Limb (tissue), 2 donors: Measurements from ENCODE around the gene HSPA4.

Experiments
- DNase-seq, 2 donors: peaks; one replicate each; pipeline ENCODE4 v3.0.0-alpha.2; 2016; ENCODE audit errors: extremely low spot score in 2 of 2

Gene HSPA4

GRCh38 chr5:133091034-133091433 is 39.2 kb downstream of the HSPA4 start:
- DNase-seq, result no peak

GRCh38 chr5:133106343-133106742 is 54.5 kb downstream of the HSPA4 start:
- DNase-seq, result no peak

- no peak for DNase-seq
These were observed 55.2 kb downstream of the HSPA4 start for GRCh38 chr5:133106761-133107572.

GRCh38 chr5:133108481-133108921 is 56.7 kb downstream of the HSPA4 start:
- no peak for DNase-seq

GRCh38 chr5:133109655-133110483 is 58.1 kb downstream of the HSPA4 start:
- no peak for DNase-seq

GRCh38 chr5:133110709-133111108 is 58.9 kb downstream of the HSPA4 start:
- no peak for DNase-seq

GRCh38 chr5:133111299-133111698 is 59.5 kb downstream of the HSPA4 start:
- DNase-seq, result peak; percentile 89 to 92

GRCh38 chr5:133112026-133112660 is 60.3 kb downstream of the HSPA4 start:
- DNase-seq, result no peak

- DNase-seq, result no peak
These were observed 61.7 kb downstream of the HSPA4 start for GRCh38 chr5:133113331-133114061.

- no peak for DNase-seq
These were observed 62.5 kb downstream of the HSPA4 start for GRCh38 chr5:133114166-133114932.

GRCh38 chr5:133114933-133115310 is 63.1 kb downstream of the HSPA4 start:
- DNase-seq, result no peak

- DNase-seq, result no peak
These were observed 64.8 kb downstream of the HSPA4 start for GRCh38 chr5:133116601-133117000.

GRCh38 chr5:133117166-133117911 is 65.5 kb downstream of the HSPA4 start:
- DNase-seq, result no peak

GRCh38 chr5:133117912-133118445 is 66.2 kb downstream of the HSPA4 start:
- no peak for DNase-seq

GRCh38 chr5:133118741-133119140 is 66.9 kb downstream of the HSPA4 start:
- no peak for DNase-seq

- no peak for DNase-seq
These were observed 67.5 kb downstream of the HSPA4 start for GRCh38 chr5:133119233-133119711.

- no peak for DNase-seq
These were observed 68.4 kb downstream of the HSPA4 start for GRCh38 chr5:133120156-133120750.

GRCh38 chr5:133121080-133121479 is 69.3 kb downstream of the HSPA4 start:
- no peak for DNase-seq

- DNase-seq, result no peak
These were observed 69.9 kb downstream of the HSPA4 start for GRCh38 chr5:133121611-133122150.
